ENCODE data around the gene TBC1D22A. TPM values are rescaled to one million over a fixed set of nuclear protein-coding genes. Genes with fewer than 3 reads are reported as not detected.
"Not testable (repeated sequence)": the region's sequence is repeated elsewhere in the genome, so short reads cannot be mapped to it uniquely, and the experiment has no call there.

The TBC1D22A gene
- total RNA-seq, 2 donors from 2014 or later: 29.5 to 34.8 TPM

DNA sequence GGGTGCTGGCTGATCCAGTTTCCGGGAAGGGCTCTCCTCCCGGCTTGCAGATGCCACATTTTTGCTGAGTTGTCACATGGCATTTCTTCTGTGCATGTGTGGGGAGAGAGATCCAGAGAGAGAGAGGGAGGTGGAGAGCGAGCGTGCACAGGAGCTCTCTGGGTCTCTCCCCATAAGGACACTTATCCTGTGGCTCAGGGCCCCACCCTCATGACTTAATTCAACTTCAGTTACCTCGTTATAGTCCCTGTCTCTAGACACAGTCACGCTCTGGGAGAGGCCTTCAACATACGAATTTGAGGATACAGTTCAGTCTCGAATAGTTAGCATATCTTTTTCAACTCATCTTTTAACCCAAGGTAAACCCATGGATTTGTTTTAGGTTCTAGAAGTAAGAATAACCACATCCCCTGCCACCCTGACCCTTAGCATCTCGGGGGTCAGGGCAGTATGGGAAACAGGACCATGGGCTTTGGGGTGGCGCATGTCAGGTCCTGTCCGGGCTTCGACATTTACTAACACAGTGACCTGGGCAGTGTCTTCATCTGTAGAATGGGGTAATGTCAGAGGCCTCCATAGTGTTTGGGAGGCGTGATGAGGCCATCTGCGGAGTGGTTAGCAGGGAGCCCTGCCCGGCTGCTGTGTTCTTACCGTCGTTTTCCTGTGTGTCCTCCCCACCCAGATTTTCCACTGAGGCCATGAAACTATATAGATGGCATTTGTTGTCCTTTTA is 46.9 kb downstream of the TBC1D22A start:
- H3K36me3 Mint-ChIP-seq (ENCODE audit: insufficient read depth in 2 of 2): peaks cover 8 to 14% of the 10 kb centered on the region in 2 donors
- H3K4me3 Mint-ChIP-seq: no peak overlapping the region
- peaks cover 36% of the 10 kb centered on the region for H3K4me1 Mint-ChIP-seq (ENCODE audit: low read depth)
- no peak for ATAC-seq (replicated peaks in 1 of 2)
- DNase-seq: no peak
- H3K27ac Mint-ChIP-seq: no peak overlapping the region
- no peaks in the 10 kb centered on the region for H3K9me3 Mint-ChIP-seq
- H3K27me3 Mint-ChIP-seq (ENCODE audit: low read depth): no peaks in the 10 kb centered on the region

DNA sequence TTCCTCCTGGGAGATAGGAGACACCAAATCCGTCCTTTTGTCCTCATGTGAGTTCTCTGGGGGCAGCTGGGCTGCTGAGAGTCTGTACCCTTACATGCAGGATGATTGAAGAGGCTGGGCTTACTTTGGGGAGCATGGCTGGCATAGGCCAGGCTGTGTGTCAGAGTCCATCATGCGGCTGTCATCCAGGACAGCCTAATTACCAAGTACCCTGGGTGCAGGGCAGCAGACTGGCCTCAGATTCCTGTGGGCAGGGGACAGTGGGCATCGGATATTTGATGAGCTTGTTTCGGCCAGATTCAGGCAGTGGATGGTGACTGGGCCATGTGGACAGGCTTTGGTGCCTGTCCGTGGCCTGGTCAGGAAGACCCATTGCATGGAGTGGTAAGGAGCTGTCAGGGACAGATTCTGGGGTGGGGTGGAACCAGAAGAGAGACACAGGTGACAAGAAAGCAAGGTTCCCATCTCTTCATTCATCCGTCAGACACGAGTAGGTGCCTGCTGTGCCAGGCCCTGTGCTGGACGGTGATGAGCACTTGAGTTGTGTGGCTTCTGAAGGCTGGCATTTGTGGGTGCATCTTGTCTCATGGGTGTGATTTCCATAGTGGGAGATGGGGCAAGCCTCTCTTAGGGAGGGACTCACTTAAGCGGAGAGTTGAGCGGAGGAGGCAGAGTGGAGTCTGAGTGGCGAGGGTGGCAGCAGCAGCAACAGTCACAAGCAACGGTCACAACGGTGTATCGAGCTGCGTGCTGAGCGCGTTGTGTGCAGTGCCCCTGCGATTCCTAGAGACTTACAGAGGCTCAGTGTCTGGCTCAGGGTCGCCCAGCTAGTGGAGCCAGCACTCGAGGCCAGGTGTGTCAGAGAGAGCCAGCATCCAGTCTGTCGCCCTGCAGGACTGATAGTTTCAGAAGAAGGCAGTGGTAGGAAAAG is 48.7 kb downstream of the TBC1D22A start:
- H3K4me1 Mint-ChIP-seq (ENCODE audit: low read depth): peaks cover 28% of the 10 kb centered on the region

DNA sequence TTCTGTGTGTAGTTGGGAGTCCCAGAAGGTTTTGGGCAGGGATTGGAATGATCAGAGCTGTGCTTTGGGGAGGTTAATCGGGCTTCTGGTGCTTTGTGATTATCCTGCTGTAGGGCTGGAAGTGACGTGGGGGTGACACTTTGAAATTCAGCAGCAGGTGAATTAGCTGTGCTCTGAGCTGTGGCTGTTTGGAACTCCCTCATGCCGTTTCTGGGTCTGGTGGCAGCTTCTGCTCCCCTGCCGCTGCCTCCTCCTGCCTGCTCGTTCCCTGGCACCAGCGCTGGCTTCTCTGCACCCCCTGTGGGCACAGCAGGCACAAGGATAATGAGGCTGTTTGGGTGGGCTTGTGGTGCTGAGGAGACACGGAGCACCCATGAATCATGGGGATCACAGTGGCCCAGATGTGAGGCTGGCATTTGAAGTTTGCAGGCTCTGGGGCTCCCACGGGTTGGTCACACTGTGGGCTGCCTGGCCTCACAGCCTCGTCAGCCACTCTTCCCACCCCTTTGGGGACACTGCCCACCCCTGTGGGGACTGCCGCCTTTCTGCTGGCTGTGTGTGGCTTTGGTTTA is 49.7 kb downstream of the TBC1D22A start:
- H3K27ac Mint-ChIP-seq: no peak overlapping the region

More for the DNA sequence above, 48.7 kb downstream of the TBC1D22A start:
- peaks cover 7 to 10% of the 10 kb centered on the region in 2 donors for H3K36me3 Mint-ChIP-seq (ENCODE audit: insufficient read depth in 2 of 2)
- H3K27ac Mint-ChIP-seq: no peak overlapping the region
- ATAC-seq (replicated peaks in 1 of 2) (no peak), DNase-seq (no peak)
- H3K9me3 Mint-ChIP-seq: no peaks in the 10 kb centered on the region
- H3K27me3 Mint-ChIP-seq (ENCODE audit: low read depth): no peaks in the 10 kb centered on the region
- no peak overlapping the region for H3K4me3 Mint-ChIP-seq

DNA sequence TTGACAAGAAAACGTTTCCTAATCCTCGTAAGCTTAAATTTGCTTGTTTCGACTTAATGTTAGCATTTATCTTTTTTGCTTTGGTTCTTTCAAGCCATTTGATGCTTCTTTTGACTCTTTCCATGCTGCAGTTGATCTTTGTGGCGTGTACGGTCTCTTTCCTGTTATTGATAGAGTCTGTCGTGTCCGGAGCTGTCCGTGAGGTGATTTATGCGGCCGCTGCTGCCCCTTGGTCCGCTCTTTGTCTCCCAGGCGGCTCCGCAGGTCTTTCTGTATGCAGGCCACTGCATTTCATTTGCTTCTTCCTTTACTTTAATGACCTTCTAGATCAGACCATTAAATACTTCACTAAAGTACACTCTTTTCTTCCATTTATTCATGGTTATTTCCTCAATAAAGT is 50.3 kb downstream of the TBC1D22A start:
- no peak for DNase-seq
- H3K4me1 Mint-ChIP-seq (ENCODE audit: low read depth): peaks cover 19% of the 10 kb centered on the region
- peaks cover 0 to 3% of the 10 kb centered on the region in 2 donors for H3K9me3 Mint-ChIP-seq
- H3K27ac Mint-ChIP-seq: no peak overlapping the region
- no peaks in the 10 kb centered on the region for H3K27me3 Mint-ChIP-seq (ENCODE audit: low read depth)
- no peak for ATAC-seq (replicated peaks in 1 of 2)
- H3K4me3 Mint-ChIP-seq: no peak overlapping the region
- peaks cover 3 to 6% of the 10 kb centered on the region in 2 donors for H3K36me3 Mint-ChIP-seq (ENCODE audit: insufficient read depth in 2 of 2)

More for the DNA sequence above, 49.7 kb downstream of the TBC1D22A start:
- Mint-ChIP-seq H3K36me3 (ENCODE audit: insufficient read depth in 2 of 2) (peaks cover 4 to 6% of the 10 kb centered on the region in 2 donors), H3K27me3 (ENCODE audit: low read depth) (no peaks in the 10 kb centered on the region), H3K4me3 (no peak overlapping the region), H3K4me1 (ENCODE audit: low read depth) (peaks cover 23% of the 10 kb centered on the region), H3K9me3 (no peaks in the 10 kb centered on the region)
- ATAC-seq (replicated peaks in 1 of 2): no peak
- DNase-seq: no peak

DNA sequence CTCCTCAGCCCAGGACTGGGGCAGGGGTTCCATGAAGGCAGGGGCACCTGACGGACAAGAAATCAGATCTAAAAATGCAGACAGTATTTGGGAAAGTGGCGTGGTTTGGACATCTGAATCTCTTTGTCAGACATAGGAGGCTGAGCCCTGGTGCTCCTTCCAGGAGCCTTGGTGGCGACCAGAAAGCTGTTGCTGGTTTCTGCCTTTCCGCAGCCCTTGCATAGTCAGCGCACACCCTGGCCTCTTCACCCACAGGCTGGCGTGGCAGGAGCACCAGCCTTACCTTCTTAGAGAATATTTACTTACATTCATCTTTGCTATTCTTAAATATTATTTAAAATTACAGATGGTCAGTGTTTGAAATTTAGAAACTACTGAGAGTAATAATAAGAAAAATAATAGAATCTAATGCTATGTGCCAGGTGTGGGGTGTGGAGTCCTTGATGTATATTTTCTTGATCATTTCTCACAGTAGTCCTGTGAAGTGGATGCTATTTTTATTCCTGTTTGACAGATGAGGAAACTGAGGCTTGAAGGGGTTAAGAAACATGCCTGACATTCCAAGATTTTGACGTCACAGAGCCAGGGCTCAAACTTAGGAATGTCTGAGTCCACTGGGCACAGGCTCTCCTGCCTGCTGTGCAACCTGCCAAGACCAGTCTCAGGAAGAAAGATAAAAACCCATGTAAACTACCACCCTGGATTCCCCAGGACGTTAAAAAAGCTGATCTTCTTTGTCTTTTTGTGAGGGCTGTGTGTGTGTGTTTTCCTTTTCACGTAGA is 51.6 kb downstream of the TBC1D22A start:
- peaks cover 3 to 6% of the 10 kb centered on the region in 2 donors for H3K36me3 Mint-ChIP-seq (ENCODE audit: insufficient read depth in 2 of 2)
- H3K27ac Mint-ChIP-seq: no peak overlapping the region
- peaks cover 25% of the 10 kb centered on the region for H3K4me1 Mint-ChIP-seq (ENCODE audit: low read depth)

DNA sequence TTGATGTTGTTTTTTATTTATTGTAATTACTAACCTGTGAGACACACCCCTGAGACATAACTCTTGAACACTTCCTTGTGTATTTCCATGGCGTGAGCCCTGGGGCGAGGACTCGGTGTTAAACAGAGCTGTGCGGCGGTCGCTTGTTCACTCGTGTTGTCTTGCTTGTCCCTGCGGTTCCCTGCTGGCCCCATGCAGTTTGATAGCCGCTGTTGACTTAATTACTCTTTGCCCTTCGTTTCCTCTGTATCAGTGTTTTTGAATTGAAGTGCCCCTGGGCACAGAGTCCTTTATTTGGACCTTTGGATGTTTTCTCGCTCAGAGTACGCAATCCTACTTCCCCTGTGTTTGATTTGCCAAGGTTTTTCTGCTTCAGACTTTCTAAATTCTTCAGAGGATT is 52.7 kb downstream of the TBC1D22A start:
- ATAC-seq (replicated peaks in 1 of 2): no peak

More for the DNA sequence above, 51.6 kb downstream of the TBC1D22A start:
- no peak for ATAC-seq (replicated peaks in 1 of 2)
- Mint-ChIP-seq H3K4me3 (no peak overlapping the region), H3K9me3 (peaks cover 0 to 3% of the 10 kb centered on the region in 2 donors), H3K27me3 (ENCODE audit: low read depth) (no peaks in the 10 kb centered on the region)
- no peak for DNase-seq

DNA sequence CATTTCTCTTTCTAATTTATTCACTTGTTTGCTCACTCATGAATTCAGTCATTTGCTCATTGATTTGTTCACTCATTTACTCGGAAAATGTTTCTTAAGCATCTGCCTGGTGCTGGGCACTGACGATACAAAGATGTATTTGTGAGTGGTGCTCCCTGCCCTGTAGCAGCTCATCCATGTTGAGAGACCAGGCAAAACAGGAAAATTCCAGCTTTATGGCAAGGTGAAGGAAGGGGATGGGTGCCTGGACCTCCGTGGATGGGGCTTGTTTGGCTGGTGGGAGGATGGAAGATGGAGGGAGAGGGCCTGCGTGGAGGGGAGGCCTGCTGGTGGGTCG is 53.1 kb downstream of the TBC1D22A start:
- Mint-ChIP-seq H3K9me3 (peaks cover 0 to 6% of the 10 kb centered on the region in 2 donors), H3K36me3 (ENCODE audit: insufficient read depth in 2 of 2) (peaks cover 7 to 8% of the 10 kb centered on the region in 2 donors), H3K4me1 (ENCODE audit: low read depth) (peaks cover 25% of the 10 kb centered on the region), H3K4me3 (no peak overlapping the region), H3K27me3 (ENCODE audit: low read depth) (no peaks in the 10 kb centered on the region), H3K27ac (no peak overlapping the region)
- ATAC-seq (replicated peaks in 1 of 2): no peak
- no peak for DNase-seq

More for the DNA sequence above, 52.7 kb downstream of the TBC1D22A start:
- peaks cover 25% of the 10 kb centered on the region for H3K4me1 Mint-ChIP-seq (ENCODE audit: low read depth)
- no peak for DNase-seq
- H3K9me3 Mint-ChIP-seq: peaks cover 0 to 4% of the 10 kb centered on the region in 2 donors
- no peak overlapping the region for H3K4me3 Mint-ChIP-seq
- no peaks in the 10 kb centered on the region for H3K27me3 Mint-ChIP-seq (ENCODE audit: low read depth)
- H3K36me3 Mint-ChIP-seq (ENCODE audit: insufficient read depth in 2 of 2): peaks cover 4 to 6% of the 10 kb centered on the region in 2 donors
- H3K27ac Mint-ChIP-seq: no peak overlapping the region

DNA sequence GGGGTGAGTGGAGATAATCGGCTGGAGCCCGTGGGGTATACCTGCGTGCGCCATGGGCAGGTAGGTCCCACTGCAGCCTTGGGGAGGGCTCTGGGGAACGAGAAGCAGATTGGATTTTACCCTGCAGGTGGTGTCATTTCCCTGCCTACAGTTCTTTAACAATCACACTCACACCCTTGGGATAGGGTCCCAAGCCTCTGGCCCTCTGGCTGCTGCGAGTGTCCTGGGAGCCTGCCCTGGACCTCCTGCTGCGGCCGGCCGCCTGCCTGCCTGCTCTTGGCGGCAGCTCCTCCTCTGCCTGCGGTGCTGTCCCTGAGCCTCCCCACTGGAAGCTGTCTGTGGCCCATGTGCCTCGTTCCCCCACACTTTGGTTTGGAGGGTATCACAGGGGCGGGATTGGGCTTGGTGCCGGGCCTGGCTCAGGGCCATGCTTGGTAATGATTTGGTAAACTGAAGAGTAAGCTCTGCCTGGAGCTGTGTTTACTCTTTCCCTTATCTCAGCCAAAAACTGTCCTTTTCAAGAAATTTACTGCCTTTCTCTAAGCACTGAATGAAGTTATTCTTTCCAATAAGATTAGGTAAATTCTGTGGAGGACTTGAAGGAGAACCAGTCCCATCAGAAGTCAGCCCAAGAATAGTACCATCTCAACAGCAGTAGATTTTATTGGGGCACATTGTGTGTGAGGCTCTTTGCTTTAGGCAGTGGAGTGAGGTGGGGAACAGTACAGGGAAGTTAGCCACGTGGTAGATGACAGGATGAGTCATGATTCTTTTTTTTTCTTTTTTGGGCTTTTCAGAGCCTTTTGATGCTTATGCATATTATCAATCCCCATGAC is 53.7 kb downstream of the TBC1D22A start:
- Mint-ChIP-seq H3K27ac (no peak overlapping the region), H3K9me3 (peaks cover 0 to 6% of the 10 kb centered on the region in 2 donors), H3K27me3 (ENCODE audit: low read depth) (no peaks in the 10 kb centered on the region), H3K4me3 (no peak overlapping the region), H3K4me1 (ENCODE audit: low read depth) (peaks cover 25% of the 10 kb centered on the region), H3K36me3 (ENCODE audit: insufficient read depth in 2 of 2) (peaks cover 10 to 11% of the 10 kb centered on the region in 2 donors)
- no peak for DNase-seq
- ATAC-seq (replicated peaks in 1 of 2): peak in 1 of 2 donors; percentile 28

DNA sequence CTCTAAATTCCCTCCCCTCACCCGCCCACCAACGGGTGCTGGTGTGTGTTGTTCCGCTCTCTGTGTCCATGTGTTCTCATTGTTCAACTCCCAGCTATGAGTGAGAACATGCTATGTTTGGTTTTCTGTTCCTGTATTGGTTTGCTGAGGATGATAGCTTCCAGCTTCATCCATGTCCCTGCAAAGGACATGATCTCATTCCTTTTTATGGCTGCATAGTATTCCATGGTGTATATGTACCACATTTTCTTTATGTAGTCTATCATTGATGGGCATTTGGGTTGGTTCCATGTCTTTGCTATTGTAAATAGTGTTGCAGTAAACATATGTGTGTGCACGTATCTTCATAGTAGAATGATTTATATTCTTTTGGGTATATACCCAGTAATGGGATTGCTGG is 54.9 kb downstream of the TBC1D22A start:
- not testable (repeated sequence) for H3K27ac Mint-ChIP-seq; H3K27me3 Mint-ChIP-seq (ENCODE audit: low read depth); H3K9me3 Mint-ChIP-seq; DNase-seq; ATAC-seq (replicated peaks in 1 of 2); H3K4me3 Mint-ChIP-seq
- peaks cover 10 to 11% of the 10 kb centered on the region in 2 donors for H3K36me3 Mint-ChIP-seq (ENCODE audit: insufficient read depth in 2 of 2)
- H3K4me1 Mint-ChIP-seq (ENCODE audit: low read depth): peaks cover 25% of the 10 kb centered on the region

DNA sequence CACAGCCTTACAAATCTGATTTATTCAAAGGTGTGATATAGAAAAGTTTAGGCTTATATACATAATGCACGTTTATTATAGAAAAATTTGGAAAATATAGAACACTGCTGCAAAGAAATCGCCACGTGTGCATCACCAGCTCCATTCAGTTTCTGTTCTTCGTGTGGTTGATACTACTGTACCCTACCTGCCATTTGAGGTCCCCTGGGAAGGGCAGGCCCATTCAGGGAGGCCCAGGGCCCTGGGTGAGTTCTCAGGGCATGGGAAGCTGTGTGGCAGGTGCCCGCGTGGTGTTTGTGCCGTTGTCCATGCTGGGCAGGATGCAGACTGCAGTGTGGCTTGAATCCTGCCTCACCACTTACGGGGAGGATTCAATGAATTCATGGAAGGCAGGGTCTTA is 60.8 kb downstream of the TBC1D22A start:
- Mint-ChIP-seq H3K4me3 (no peak overlapping the region), H3K9me3 (peaks cover 0 to 3% of the 10 kb centered on the region in 2 donors), H3K4me1 (ENCODE audit: low read depth) (peaks cover 11% of the 10 kb centered on the region), H3K27me3 (ENCODE audit: low read depth) (no peaks in the 10 kb centered on the region), H3K27ac (no peak overlapping the region), H3K36me3 (ENCODE audit: insufficient read depth in 2 of 2) (peaks cover 6 to 14% of the 10 kb centered on the region in 2 donors)
- ATAC-seq (replicated peaks in 1 of 2) (no peak), DNase-seq (no peak)

DNA sequence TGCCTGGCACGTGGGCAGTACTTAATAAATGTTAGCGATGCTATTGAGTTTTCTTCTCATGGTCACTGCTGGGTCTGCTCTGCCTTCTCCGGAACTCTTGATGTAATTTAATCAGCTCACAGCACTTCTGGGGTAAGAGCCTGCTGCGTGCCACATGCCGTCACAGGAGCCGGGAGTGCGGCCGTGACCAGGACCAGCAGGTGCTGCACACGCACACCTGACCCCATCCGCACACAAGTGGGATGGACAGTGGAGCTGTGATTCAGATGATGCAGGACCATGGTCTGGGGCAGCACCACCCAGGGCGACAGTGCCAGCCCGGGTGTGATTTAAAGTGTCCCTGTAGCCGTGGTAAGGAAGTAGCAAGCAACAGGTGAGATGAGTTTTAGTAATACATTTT is 61.2 kb downstream of the TBC1D22A start:
- no peak for ATAC-seq (replicated peaks in 1 of 2)
- Mint-ChIP-seq H3K4me1 (ENCODE audit: low read depth) (peaks cover 14% of the 10 kb centered on the region), H3K27ac (no peak overlapping the region), H3K27me3 (ENCODE audit: low read depth) (no peaks in the 10 kb centered on the region), H3K4me3 (no peak overlapping the region), H3K9me3 (peaks cover 0 to 3% of the 10 kb centered on the region in 2 donors), H3K36me3 (ENCODE audit: insufficient read depth in 2 of 2) (peaks cover 6 to 15% of the 10 kb centered on the region in 2 donors)
- DNase-seq: no peak

Data from activated T-cell treated with anti-CD3 and anti-CD28 coated beads, Interleukin-2, amount 50 U/mL, for 72 hours (primary cell).